GM12878 (cell line): Measurements from ENCODE around the gene B3GNT3. TPM values are rescaled to one million over a fixed set of nuclear protein-coding genes. Genes with fewer than 3 reads are reported as not detected.

Experiments
- ATAC-seq: fragments of 200-7000 bp; cut with Tn5 transposase; 3 replicates; pipeline ENCODE4 v1.9.1; 2020; ENCODE audit warnings: mild to moderate bottlenecking, moderate library complexity
- BruUV-seq: library from RNA; stranded (reverse); fragments of 400-500 nt; replicated peaks from 2 replicates; lab custom pipeline; 2021; lab: Mats Ljungman, UMichigan
- CTCF ChIA-PET: fragments of 300-600 bp; sonication (Branson Sonifier 250); formaldehyde crosslinking; extraction: SDS; loops from one replicate; lab custom pipeline; 2021; ENCODE audit warnings: inconsistent platforms; lab: Yijun Ruan, JAX
- POLR2A ChIA-PET: fragments of 350-600 bp; formaldehyde crosslinking; extraction: SDS; loops from one replicate; lab custom pipeline; 2021; ENCODE audit warnings: inconsistent platforms; lab: Charles Lee
- RAD21 ChIA-PET: fragments of 300-600 bp; sonication (Branson Sonifier 250); formaldehyde crosslinking; loops from one replicate; lab custom pipeline; 2023; ENCODE audit warnings: antibody characterized with exemption; ENCODE audit not compliant: unreplicated experiment; lab: Charles Lee
- SMC1A ChIA-PET: fragments of 300-600 bp; sonication (Branson Sonifier 250); formaldehyde crosslinking; loops from one replicate; lab custom pipeline; 2023; ENCODE audit not compliant: unreplicated experiment, uncharacterized antibody; lab: Charles Lee
- DNase-seq: peaks from one replicate; pipeline ENCODE4 v3.0.0-alpha.2; 2011; ENCODE audit warnings: low read depth, low spot score
- FAIRE-seq: peaks from 3 replicates; lab custom pipeline; 2011; peaks lifted over from hg19 to GRCh38; lab: Jason Lieb, UNC
- H2AFZ ChIP-seq: 2 replicates; pipeline ENCODE4 v1.6.0; 2011; ENCODE audit warnings: low read depth, low read length, control low read depth; ENCODE audit not compliant: control insufficient read depth
- H3K27ac ChIP-seq: 2 replicates; pipeline ENCODE4 v1.5.1; 2011; ENCODE audit warnings: control low read depth; ENCODE audit not compliant: control insufficient read depth, insufficient read depth
- H3K27me3 ChIP-seq, 2 experiments: replicated peaks in 1 of 2; 2 replicates each; pipeline versions ENCODE4 v1.6.0 to v1.6.1; 2011; ENCODE audit warnings: low read length in 1 of 2; ENCODE audit not compliant: control insufficient read depth in 2 of 2, insufficient read depth in 2 of 2
- H3K36me3 ChIP-seq, 2 experiments: 2 replicates each; pipeline ENCODE4 v1.5.1; 2011; ENCODE audit warnings: low read length in 1 of 2; ENCODE audit not compliant: control insufficient read depth in 2 of 2, insufficient read depth in 2 of 2
- H3K4me1 ChIP-seq: 2 replicates; pipeline ENCODE4 v1.6.1; 2011; ENCODE audit warnings: mild to moderate bottlenecking, low read length, moderate library complexity, mixed read lengths; ENCODE audit not compliant: control insufficient read depth, insufficient read depth
- H3K4me2 ChIP-seq: 2 replicates; pipeline ENCODE4 v1.6.0; 2011; ENCODE audit warnings: control low read depth; ENCODE audit not compliant: control insufficient read depth, insufficient read depth
- H3K4me3 ChIP-seq: fragments of 200-600 bp; sonication (generic); 2 replicates; pipeline ENCODE4 v1.5.1; 2016
- H3K79me2 ChIP-seq: 2 replicates; pipeline ENCODE4 v1.6.0; 2011; ENCODE audit warnings: low read length; ENCODE audit not compliant: control insufficient read depth, insufficient read depth
- H3K9ac ChIP-seq: 2 replicates; pipeline ENCODE4 v1.8.0; 2011; ENCODE audit warnings: low read length, control low read depth, mixed read lengths; ENCODE audit not compliant: control insufficient read depth, insufficient read depth
- H3K9me3 ChIP-seq: replicated peaks from 3 replicates; pipeline ENCODE4 v1.5.1; 2011; ENCODE audit warnings: mild to moderate bottlenecking, low read length; ENCODE audit not compliant: control insufficient read depth, insufficient read depth
- H4K20me1 ChIP-seq: 2 replicates; pipeline ENCODE4 v1.6.0; 2011; ENCODE audit not compliant: control insufficient read depth, insufficient read depth
- HDAC2 ChIP-seq: fragments of 200-600 bp; sonication (generic); IDR thresholded peaks from 2 replicates; pipeline ENCODE4 v1.6.1; 2017
- HDAC6 ChIP-seq: fragments of 200-600 bp; sonication (generic); IDR thresholded peaks from one replicate; pipeline ENCODE4 v1.8.0; 2017; ENCODE audit warnings: antibody characterized with exemption; ENCODE audit not compliant: unreplicated experiment
- IRF3 ChIP-seq: fragments of 450-650 bp; IDR thresholded peaks from 2 replicates; pipeline ENCODE4 v1.6.1; 2014; ENCODE audit warnings: mild to moderate bottlenecking
- KDM1A ChIP-seq: fragments of 200-600 bp; sonication (generic); IDR thresholded peaks from 2 replicates; pipeline ENCODE4 v1.6.1; 2016; ENCODE audit warnings: borderline replicate concordance
- NFXL1 ChIP-seq: fragments of 450-650 bp; IDR thresholded peaks from 2 replicates; pipeline ENCODE4 v1.6.1; 2017; ENCODE audit warnings: antibody characterized with exemption, mild to moderate bottlenecking, borderline replicate concordance
- SMARCA5 ChIP-seq: fragments of 450-650 bp; IDR thresholded peaks from 2 replicates; pipeline ENCODE4 v1.6.1; 2017; ENCODE audit warnings: mild to moderate bottlenecking
- SP1 ChIP-seq: IDR thresholded peaks from one replicate; pipeline ENCODE4 v1.6.1; 2011; ENCODE audit warnings: low read depth, low read length
- STAT1 ChIP-seq: fragments of 450-650 bp; conservative IDR thresholded peaks from 2 replicates; pipeline ENCODE4 v1.6.1; 2014; ENCODE audit warnings: antibody characterized with exemption, mild to moderate bottlenecking
- TCF12 ChIP-seq: IDR thresholded peaks from 2 replicates; pipeline ENCODE4 v1.6.1; 2011; ENCODE audit warnings: low read depth, mild to moderate bottlenecking, low read length
- USF1 ChIP-seq: IDR thresholded peaks from 2 replicates; pipeline ENCODE4 v1.6.1; 2011; ENCODE audit warnings: borderline replicate concordance, low read depth, mild to moderate bottlenecking, moderate library complexity, mixed read lengths, low read length; ENCODE audit not compliant: insufficient read depth; ENCODE audit errors: extremely low read length
- WGBS: methylation state at CpG from one replicate; pipeline ENCODE4 v1.1.6; 2016; ENCODE audit warnings: low lambda C conversion rate; ENCODE audit not compliant: insufficient replicate concordance, insufficient coverage; ENCODE audit errors: missing lambda C conversion rate; 5-methylcytosine and 5-hydroxymethylcytosine counted together
- in situ Hi-C: fragments of 300-500 bp; cut with MboI; formaldehyde crosslinking; loops from 9 replicates; pipeline ENCODE4 v1.14.3; 2018; ENCODE audit warnings: mixed read lengths
- intact Hi-C: fragments of 100-400 bp; cut with micrococcal nuclease; formaldehyde crosslinking; loops from one replicate; pipeline ENCODE4 v1.14.2; 2022; ENCODE audit not compliant: unreplicated experiment
- polyA plus RNA-seq, 11 experiments: library from polyadenylated mRNA; depleted of rRNA in 4 of 11; unstranded in 6 of 11; stranded (reverse) in 5 of 11; fragments of >200 nt; fragmentation: Nextera tagmentation in 4 of 11; fragmentation: Illumina TruSeq in 1 of 11; extraction: Ambion mirVana in 4 of 11; extraction: Trizol in 1 of 11; gene quantifications; 1 replicate in 1 of 11; 2 replicates in 10 of 11; pipeline versions ENCODE4 v1.2.1 to v1.2.3, GENCODE V29; 2011 to 2016; ENCODE audit warnings: inconsistent platforms in 2 of 11, missing spikeins in 2 of 11, low read depth in 1 of 11
- total RNA-seq, 4 experiments: library from RNA; depleted of rRNA in 3 of 4; stranded (reverse); fragments of >200 nt in 3 of 4; fragmentation: Illumina TruSeq in 1 of 4; extraction: Trizol in 1 of 4; gene quantifications; 2 replicates each; pipeline versions ENCODE4 v1.2.1 to v1.2.3, GENCODE V29; 2013 to 2021
- TF ChIP-seq, protein P1 (sequence below): fragments of 450-650 bp; IDR thresholded peaks from 2 replicates; pipeline ENCODE4 v1.6.1; 2017; ENCODE audit warnings: mild to moderate bottlenecking, moderate library complexity

The B3GNT3 gene
- total and polyA plus RNA-seq, 10 of the 15 experiments (the other 5 are each of a cell fraction or from before 2014, with no cell fraction given), result not detected

- Histone ChIP-seq H3K27me3 (no peaks in the 10 kb centered on the region), H3K4me3 (no peak overlapping the region)
- TF ChIP-seq SP1 (no peak), KDM1A (no peak), HDAC6 (no peak)
- TF ChIP-seq, all 136 proteins: peak for 0
- ChIA-PET SMC1A (no interaction called here), POLR2A (no interaction called here), CTCF (interaction anchor here (0.5 to 1.1 kb wide), 3 partner anchors 9 to 22 kb away, joined by 3 to 5 read pairs (median 3); partner anchors contain the start of gene RPL18A), RAD21 (no interaction called here)
- WGBS, result 96% methylated on average over 7 of the region's 7 CpGs
- H3K4me1 ChIP-seq, result no peaks in the 10 kb centered on the region
- DNase-seq (no peak), ATAC-seq (no peak), FAIRE-seq (no peak)
- no peaks in the 10 kb centered on the region for H4K20me1 ChIP-seq
- H3K9ac ChIP-seq, result no peak overlapping the region
- H3K36me3 ChIP-seq, result peaks cover 11% of the 10 kb centered on the region in 2 experiments
- in situ Hi-C loops, result no loop called here
- no peak overlapping the region for H3K27ac ChIP-seq
- no TSS peak for BruUV-seq
- H3K79me2 ChIP-seq, result no peaks in the 10 kb centered on the region
- H3K9me3 ChIP-seq, result no peaks in the 10 kb centered on the region; the same call in 2 of the 3 replicates
- intact Hi-C loops, result no loop called here
- no peak overlapping the region for H2AFZ ChIP-seq
- no peak overlapping the region for H3K4me2 ChIP-seq
Measured at GRCh38 chr19:17837972-17838371, 43.0 kb downstream of the B3GNT3 start.

DNA sequence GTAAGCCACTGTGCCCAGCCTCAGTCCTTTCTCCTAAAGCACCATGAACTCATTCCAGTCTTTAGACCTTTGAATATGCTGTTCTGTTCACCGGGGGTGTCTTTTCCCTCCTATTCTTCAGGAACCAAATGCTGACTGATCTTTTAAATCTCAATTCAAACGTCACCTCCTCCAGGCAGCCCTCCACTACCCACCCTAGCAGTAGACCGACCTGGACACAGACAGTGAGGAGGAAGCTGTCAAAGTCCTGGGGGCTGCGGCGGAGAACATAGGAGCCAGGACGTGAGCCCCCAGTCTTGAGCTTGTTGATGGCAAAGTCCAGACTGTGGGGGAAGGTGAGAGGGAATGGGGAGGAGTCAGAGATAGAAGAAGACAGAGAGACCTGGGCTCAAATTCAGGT is 45.1 kb downstream of the B3GNT3 start:
- RAD21 ChIA-PET, result no interaction called here
- POLR2A ChIA-PET, result no interaction called here
- FAIRE-seq, result no peak
- TF ChIP-seq IRF3 (no peak), NFXL1 (no peak), TCF12 (no peak), USF1 (no peak), SMARCA5 (no peak), HDAC2 (no peak), STAT1 (no peak)
- TF ChIP-seq, protein P1, sequence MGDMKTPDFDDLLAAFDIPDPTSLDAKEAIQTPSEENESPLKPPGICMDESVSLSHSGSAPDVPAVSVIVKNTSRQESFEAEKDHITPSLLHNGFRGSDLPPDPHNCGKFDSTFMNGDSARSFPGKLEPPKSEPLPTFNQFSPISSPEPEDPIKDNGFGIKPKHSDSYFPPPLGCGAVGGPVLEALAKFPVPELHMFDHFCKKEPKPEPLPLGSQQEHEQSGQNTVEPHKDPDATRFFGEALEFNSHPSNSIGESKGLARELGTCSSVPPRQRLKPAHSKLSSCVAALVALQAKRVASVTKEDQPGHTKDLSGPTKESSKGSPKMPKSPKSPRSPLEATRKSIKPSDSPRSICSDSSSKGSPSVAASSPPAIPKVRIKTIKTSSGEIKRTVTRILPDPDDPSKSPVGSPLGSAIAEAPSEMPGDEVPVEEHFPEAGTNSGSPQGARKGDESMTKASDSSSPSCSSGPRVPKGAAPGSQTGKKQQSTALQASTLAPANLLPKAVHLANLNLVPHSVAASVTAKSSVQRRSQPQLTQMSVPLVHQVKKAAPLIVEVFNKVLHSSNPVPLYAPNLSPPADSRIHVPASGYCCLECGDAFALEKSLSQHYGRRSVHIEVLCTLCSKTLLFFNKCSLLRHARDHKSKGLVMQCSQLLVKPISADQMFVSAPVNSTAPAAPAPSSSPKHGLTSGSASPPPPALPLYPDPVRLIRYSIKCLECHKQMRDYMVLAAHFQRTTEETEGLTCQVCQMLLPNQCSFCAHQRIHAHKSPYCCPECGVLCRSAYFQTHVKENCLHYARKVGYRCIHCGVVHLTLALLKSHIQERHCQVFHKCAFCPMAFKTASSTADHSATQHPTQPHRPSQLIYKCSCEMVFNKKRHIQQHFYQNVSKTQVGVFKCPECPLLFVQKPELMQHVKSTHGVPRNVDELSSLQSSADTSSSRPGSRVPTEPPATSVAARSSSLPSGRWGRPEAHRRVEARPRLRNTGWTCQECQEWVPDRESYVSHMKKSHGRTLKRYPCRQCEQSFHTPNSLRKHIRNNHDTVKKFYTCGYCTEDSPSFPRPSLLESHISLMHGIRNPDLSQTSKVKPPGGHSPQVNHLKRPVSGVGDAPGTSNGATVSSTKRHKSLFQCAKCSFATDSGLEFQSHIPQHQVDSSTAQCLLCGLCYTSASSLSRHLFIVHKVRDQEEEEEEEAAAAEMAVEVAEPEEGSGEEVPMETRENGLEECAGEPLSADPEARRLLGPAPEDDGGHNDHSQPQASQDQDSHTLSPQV, result no peak

More for the DNA sequence above, 45.1 kb downstream of the B3GNT3 start:
- Histone ChIP-seq H3K4me1 (peaks cover 2% of the 10 kb centered on the region; the same call in 1 of the 2 replicates), H3K9me3 (no peaks in the 10 kb centered on the region; the same call in 2 of the 3 replicates), H3K36me3 (peaks cover 9 to 18% of the 10 kb centered on the region in 2 experiments), H3K4me3 (no peak overlapping the region), H2AFZ (no peak overlapping the region), H4K20me1 (no peaks in the 10 kb centered on the region), H3K27me3 (no peaks in the 10 kb centered on the region), H3K4me2 (no peak overlapping the region), H3K79me2 (peaks cover 7% of the 10 kb centered on the region), H3K27ac (no peak overlapping the region), H3K9ac (no peak overlapping the region)
- SMC1A ChIA-PET, result no interaction called here
- intact Hi-C loops (no loop called here), in situ Hi-C loops (no loop called here)
- 89% methylated on average over 6 of the region's 6 CpGs for WGBS
- BruUV-seq, result no TSS peak
- DNase-seq (no peak), ATAC-seq (no peak)
- CTCF ChIA-PET, result interaction anchor here (0.5 kb wide), 1 partner anchor 19 kb away, joined by 3 read pairs; no protein-coding TSS in a partner anchor
